Hepatocyte (in vitro differentiated cells): ENCODE measurements around the gene WRNIP1. TPM values are rescaled to one million over a fixed set of nuclear protein-coding genes. Genes with fewer than 3 reads are reported as not detected.

Experiments used
- DNase-seq: peaks from one replicate; pipeline ENCODE4 v3.0.0-alpha.2; 2016; ENCODE audit warnings: low spot score
- H2AFZ ChIP-seq: fragments of 200-600 bp; sonication (generic); 2 replicates; pipeline ENCODE4 v1.6.0; 2016; ENCODE audit warnings: antibody characterized with exemption, mild to moderate bottlenecking
- H3K27ac ChIP-seq: fragments of 200-600 bp; sonication (generic); 2 replicates; pipeline ENCODE4 v1.5.1; 2016; ENCODE audit warnings: mild to moderate bottlenecking
- H3K27me3 ChIP-seq: fragments of 200-600 bp; sonication (generic); 2 replicates; pipeline ENCODE4 v1.6.1; 2016
- H3K36me3 ChIP-seq: fragments of 200-600 bp; sonication (generic); replicated peaks from 2 replicates; pipeline ENCODE4 v1.5.1; 2016; ENCODE audit warnings: low read depth; ENCODE audit not compliant: insufficient read depth
- H3K4me1 ChIP-seq: fragments of 200-600 bp; sonication (generic); 2 replicates; pipeline ENCODE4 v1.5.1; 2016; ENCODE audit warnings: mild to moderate bottlenecking, moderate library complexity; ENCODE audit not compliant: insufficient read depth
- H3K4me2 ChIP-seq: fragments of 200-600 bp; sonication (generic); 2 replicates; pipeline ENCODE4 v1.6.0; 2016
- H3K4me3 ChIP-seq: fragments of 200-600 bp; sonication (generic); 2 replicates; pipeline ENCODE4 v1.5.1; 2016; ENCODE audit warnings: mild to moderate bottlenecking
- H3K79me2 ChIP-seq: fragments of 200-600 bp; sonication (generic); 2 replicates; pipeline ENCODE4 v1.6.0; 2017; ENCODE audit warnings: mild to moderate bottlenecking
- H3K9me2 ChIP-seq: fragments of 200-600 bp; sonication (generic); replicated peaks from 2 replicates; pipeline ENCODE4 v1.6.0; 2017; ENCODE audit warnings: mild to moderate bottlenecking; ENCODE audit not compliant: insufficient read depth
- H3K9me3 ChIP-seq: fragments of 200-600 bp; sonication (generic); 2 replicates; pipeline ENCODE4 v1.5.1; 2016; ENCODE audit warnings: low read depth, mild to moderate bottlenecking
- H4K20me1 ChIP-seq: fragments of 200-600 bp; sonication (generic); 2 replicates; pipeline ENCODE4 v1.6.0; 2016; ENCODE audit warnings: mild to moderate bottlenecking; ENCODE audit not compliant: insufficient read depth, poor library complexity, severe bottlenecking
- EZH2 ChIP-seq: fragments of 200-600 bp; sonication (generic); IDR thresholded peaks from 2 replicates; pipeline ENCODE4 v1.6.1; 2016; ENCODE audit warnings: antibody characterized with exemption, mild to moderate bottlenecking, borderline replicate concordance
- EZH2phosphoT487 ChIP-seq: fragments of 200-600 bp; sonication (generic); IDR thresholded peaks from one replicate; pipeline ENCODE4 v1.6.1; 2018; ENCODE audit warnings: antibody characterized with exemption, mild to moderate bottlenecking, low read depth, moderate library complexity; ENCODE audit not compliant: unreplicated experiment, severe bottlenecking
- whole genome bisulfite sequencing: methylation state at CpG from one replicate; pipeline ENCODE4 v1.1.6; 2016; ENCODE audit warnings: low lambda C conversion rate; ENCODE audit errors: missing lambda C conversion rate; 5-methylcytosine and 5-hydroxymethylcytosine counted together
- polyA plus RNA-seq: library from polyadenylated mRNA; unstranded; fragments of >200 nt; fragmentation: Nextera tagmentation; extraction: Ambion mirVana; gene quantifications from 2 replicates; pipeline ENCODE4 v1.2.1, GENCODE V29; 2016
- total RNA-seq: library from RNA; depleted of rRNA; stranded (reverse); fragments of >200 nt; gene quantifications from 2 replicates; pipeline ENCODE4 v1.2.3, GENCODE V29; 2014
- TF ChIP-seq, protein P1 (sequence below): fragments of 200-600 bp; sonication (generic); IDR thresholded peaks from 2 replicates; pipeline ENCODE4 v1.5.1; 2016; ENCODE audit warnings: antibody characterized with exemption, mild to moderate bottlenecking; ENCODE audit not compliant: poor library complexity

Gene WRNIP1
- total and polyA plus RNA-seq, 2 experiments from 2014 or later, result 47.6 to 54.6 TPM

GRCh38 chr6:2718334-2719092 lies 46.7 kb upstream of the WRNIP1 start:
- Histone ChIP-seq H3K27ac (no peak overlapping the region), H3K4me2 (no peak overlapping the region), H3K27me3 (no peaks in the 10 kb centered on the region), H3K4me3 (no peak overlapping the region), H3K9me3 (no peaks in the 10 kb centered on the region), H3K9me2 (no peaks in the 10 kb centered on the region), H4K20me1 (no peaks in the 10 kb centered on the region), H3K4me1 (no peaks in the 10 kb centered on the region), H2AFZ (no peak overlapping the region), H3K36me3 (no peaks in the 10 kb centered on the region), H3K79me2 (no peaks in the 10 kb centered on the region)
- TF ChIP-seq EZH2phosphoT487, result no peak
- TF ChIP-seq EZH2, result no peak
- TF ChIP-seq, protein P1, sequence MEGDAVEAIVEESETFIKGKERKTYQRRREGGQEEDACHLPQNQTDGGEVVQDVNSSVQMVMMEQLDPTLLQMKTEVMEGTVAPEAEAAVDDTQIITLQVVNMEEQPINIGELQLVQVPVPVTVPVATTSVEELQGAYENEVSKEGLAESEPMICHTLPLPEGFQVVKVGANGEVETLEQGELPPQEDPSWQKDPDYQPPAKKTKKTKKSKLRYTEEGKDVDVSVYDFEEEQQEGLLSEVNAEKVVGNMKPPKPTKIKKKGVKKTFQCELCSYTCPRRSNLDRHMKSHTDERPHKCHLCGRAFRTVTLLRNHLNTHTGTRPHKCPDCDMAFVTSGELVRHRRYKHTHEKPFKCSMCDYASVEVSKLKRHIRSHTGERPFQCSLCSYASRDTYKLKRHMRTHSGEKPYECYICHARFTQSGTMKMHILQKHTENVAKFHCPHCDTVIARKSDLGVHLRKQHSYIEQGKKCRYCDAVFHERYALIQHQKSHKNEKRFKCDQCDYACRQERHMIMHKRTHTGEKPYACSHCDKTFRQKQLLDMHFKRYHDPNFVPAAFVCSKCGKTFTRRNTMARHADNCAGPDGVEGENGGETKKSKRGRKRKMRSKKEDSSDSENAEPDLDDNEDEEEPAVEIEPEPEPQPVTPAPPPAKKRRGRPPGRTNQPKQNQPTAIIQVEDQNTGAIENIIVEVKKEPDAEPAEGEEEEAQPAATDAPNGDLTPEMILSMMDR, result no peak
- 67% methylated on average over 6 of the region's 6 CpGs for WGBS
- no peak for DNase-seq

DNA sequence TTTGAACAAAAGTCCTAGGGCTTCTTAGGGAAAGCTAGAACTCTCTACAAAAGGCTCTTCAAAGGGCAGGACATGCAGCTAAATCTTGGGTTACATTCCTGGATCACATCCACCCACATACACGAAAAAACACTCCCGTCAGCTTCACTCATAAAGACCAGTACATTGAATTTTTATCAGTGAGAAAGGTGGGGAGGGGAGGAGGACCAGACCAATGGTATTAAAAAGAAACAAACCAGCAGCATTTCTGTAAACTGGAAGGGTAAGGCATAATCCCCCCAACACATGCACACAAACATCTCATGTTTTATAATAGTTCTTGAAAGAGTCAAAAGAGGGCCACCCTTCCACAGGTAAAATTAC lies 46.1 kb upstream of the WRNIP1 start:
- Histone ChIP-seq H3K4me2 (no peak overlapping the region), H3K36me3 (no peaks in the 10 kb centered on the region), H3K4me1 (no peaks in the 10 kb centered on the region), H3K27ac (no peak overlapping the region), H3K4me3 (no peak overlapping the region), H4K20me1 (no peaks in the 10 kb centered on the region), H3K27me3 (no peaks in the 10 kb centered on the region), H3K9me2 (no peaks in the 10 kb centered on the region), H2AFZ (no peak overlapping the region), H3K9me3 (no peaks in the 10 kb centered on the region), H3K79me2 (no peaks in the 10 kb centered on the region)
- WGBS, result 64% methylated on average over 2 of the region's 2 CpGs
- DNase-seq, result no peak
- no peak for TF ChIP-seq EZH2phosphoT487
- TF ChIP-seq, protein P1, result no peak
- no peak for TF ChIP-seq EZH2

DNA sequence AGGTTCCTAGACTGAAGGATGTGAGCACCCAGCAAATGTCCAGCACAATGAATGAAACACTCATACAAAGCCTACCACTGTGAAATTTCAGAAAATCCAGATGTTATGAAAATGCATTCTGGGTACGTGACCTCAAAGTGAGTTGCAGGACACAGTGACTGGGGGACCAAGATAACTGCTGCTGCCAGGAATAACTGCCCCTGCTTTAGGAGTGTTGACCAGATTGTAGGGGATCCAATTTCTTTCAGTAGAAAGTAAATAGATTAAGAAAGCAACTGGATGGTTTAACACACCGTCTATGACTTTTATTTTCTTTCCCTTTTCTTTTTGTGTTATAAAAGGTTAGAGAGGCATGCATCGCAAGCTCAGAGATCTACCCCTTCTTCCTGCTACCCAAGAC lies 44.0 kb upstream of the WRNIP1 start:
- peaks cover 4% of the 10 kb centered on the region for H3K4me1 ChIP-seq
- no peak overlapping the region for H2AFZ ChIP-seq
- DNase-seq, result no peak
- no peak overlapping the region for H3K27ac ChIP-seq
- no peaks in the 10 kb centered on the region for H4K20me1 ChIP-seq
- H3K4me2 ChIP-seq, result no peak overlapping the region
- no peaks in the 10 kb centered on the region for H3K27me3 ChIP-seq
- H3K36me3 ChIP-seq, result no peaks in the 10 kb centered on the region
- TF ChIP-seq EZH2phosphoT487 (no peak), EZH2 (no peak)
- TF ChIP-seq, protein P1, result no peak
- no peaks in the 10 kb centered on the region for H3K79me2 ChIP-seq
- no peak overlapping the region for H3K4me3 ChIP-seq
- WGBS, result 96% methylated on average over 3 of the region's 3 CpGs
- H3K9me3 ChIP-seq, result no peaks in the 10 kb centered on the region
- no peaks in the 10 kb centered on the region for H3K9me2 ChIP-seq
